GM19023 (cell line): ENCODE data around the gene CHERP.
"Not testable (repeated sequence)": the region's sequence is repeated elsewhere in the genome, so short reads cannot be mapped to it uniquely, and the experiment has no call there.

Source experiments
- ATAC-seq: cut with Tn5 transposase; IDR thresholded peaks from one replicate; pipeline ENCODE4 v1.9.1; 2021; ENCODE audit warnings: mild to moderate bottlenecking, moderate library complexity; ENCODE audit not compliant: unreplicated experiment

The CHERP gene

DNA sequence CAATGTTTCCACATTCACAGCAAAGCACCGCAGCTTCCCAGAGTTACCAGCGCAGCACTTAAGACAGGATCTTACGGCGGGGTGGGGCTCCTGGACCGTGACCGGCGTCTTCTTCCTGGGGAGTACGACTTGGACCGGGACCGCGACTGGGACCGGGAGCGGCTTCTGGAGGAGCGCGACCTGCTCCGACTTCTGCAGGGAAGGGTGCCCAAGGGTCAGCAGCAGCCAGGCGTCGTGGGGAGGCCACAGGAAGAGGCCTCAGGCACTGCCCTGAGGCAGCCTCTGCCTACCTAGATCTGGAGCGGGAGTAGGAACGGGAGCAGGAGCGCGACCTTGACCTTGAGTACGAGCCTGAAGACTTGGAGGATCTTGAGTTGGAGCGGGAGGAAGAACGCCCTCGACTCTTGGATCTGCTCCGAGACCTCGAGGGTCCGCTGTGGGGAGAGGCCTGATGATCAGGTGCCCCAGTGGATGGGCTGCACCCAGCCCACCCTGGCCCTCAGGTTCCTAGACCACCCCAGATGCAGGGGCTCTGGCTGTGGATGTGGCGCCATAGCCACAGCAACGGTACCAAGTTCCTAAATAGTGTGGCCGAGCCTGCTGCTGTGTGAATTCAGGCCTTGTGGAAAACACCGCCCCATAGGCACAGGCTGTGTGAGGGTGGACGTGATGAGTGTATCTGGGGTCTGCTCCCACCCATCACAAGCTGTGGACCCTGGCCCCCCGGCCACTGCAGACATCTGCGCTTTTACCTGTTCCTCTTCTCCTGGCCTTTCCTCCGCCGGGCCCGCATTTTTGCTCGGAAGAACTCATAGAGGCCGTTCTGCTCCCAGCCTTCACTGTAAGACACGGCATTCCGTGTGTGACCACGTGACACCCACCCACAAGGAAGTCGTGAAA lies 21.9 kb downstream of the CHERP start:
- ATAC-seq = no peak

DNA sequence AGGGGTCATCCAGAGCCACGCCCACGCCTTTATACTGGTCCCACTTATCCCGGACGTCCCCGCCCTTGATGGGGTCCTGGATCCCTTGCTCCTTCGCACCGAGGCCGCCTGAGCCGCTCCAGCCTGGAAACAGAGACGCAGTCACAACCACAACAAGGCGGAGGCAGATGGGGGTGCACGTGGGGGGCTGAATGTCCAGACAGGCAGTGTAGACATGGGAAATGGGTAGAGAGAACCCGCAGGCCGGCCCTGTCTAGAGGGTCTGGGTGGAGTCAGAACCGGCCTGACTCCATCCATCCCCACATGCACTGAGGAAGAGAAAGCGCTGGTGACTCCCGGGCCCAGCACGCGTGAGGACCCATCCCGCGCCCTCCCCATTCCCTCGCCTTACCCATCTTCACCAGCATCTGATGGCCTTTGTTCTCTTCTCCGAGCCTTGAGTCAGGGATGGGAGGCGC lies 23.0 kb downstream of the CHERP start:
- ATAC-seq = no peak

DNA sequence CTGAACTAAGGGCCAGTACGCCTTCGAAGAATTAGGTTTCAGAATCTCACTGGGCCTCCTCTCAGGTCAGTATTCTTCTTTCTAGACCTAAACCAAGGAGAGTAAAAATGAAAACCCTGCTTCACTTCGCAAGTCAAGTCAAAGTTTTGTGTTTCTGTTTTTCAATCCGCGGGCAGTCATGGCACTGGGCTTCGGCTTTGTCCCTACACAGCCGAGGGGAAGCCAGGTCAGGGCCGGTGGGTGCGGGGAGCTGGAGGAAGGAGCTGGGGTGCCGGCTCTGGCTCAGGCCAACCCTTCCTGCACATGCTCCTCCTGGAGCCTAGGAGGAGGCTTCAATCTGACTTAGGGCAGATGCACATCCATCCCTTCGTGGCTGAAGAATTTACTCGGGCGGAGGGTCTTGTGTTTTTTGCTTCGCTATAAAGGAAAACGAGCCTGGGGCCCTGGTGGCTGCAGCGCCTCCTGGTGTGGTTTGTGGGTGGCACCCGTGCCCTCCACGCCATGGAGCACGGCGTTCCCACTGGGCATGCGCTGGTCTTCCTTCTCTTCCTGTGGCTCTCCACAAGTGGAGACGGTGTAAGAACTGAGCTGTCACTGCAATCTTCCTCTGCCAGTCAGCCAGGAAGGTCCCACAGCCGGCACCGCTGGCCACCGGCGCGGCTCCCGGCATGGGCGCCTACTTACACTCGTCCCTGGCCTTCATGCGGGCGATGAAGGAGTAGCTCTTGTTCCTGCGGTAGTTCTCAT lies 23.6 kb downstream of the CHERP start:
- ATAC-seq = no peak

DNA sequence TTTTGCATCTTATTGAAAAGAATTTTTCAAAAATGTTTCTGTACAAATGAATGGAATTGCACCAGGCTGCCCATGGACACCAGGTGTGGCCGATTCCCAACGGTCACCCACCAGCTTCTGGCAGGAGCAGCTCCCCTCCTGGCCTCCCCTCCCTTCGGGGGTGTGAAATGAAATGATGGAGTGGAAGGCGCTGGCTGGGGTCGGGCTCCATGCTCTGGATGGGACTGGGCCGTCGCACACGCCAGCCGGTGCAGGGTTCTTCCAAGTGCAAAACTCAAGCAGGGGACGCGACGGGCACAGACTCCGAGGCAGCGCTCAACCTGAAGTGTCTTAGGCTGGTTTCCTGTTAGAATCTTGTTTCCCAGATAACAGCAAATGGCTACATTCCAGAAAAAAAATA lies 24.2 kb downstream of the CHERP start:
- ATAC-seq = no peak

DNA sequence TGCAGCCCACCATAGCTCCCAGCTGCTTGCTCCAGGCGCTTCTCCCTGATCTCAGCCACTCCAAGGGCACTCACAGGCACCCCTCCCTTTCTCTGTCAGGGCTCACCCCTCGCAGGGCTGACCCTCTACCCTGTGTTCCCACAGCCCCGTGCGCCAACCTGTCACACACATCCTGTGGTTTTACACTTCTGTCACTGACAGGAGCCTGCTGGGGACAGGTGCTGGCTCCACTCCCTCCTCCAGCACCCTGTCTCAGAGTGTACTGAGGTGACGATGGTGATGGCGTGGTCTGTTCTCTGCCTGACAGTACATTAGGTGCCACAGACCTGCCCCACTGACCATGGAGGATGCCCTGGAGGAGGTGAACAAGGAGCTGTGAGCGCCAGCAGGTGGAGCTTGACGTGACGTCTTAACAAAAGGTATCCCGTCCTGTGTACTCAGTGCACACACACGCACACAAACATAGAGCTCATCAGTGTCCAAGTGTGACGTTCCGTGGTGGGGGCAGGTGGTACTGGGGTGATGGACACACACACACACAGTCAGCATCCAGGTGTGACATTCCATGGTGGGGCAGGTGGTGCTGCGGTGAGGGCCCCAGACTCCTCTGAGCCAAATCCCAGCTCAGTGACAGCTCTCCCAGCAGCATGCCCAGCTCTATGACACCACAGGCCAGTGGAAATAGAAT lies 25.2 kb downstream of the CHERP start:
- ATAC-seq = no peak

DNA sequence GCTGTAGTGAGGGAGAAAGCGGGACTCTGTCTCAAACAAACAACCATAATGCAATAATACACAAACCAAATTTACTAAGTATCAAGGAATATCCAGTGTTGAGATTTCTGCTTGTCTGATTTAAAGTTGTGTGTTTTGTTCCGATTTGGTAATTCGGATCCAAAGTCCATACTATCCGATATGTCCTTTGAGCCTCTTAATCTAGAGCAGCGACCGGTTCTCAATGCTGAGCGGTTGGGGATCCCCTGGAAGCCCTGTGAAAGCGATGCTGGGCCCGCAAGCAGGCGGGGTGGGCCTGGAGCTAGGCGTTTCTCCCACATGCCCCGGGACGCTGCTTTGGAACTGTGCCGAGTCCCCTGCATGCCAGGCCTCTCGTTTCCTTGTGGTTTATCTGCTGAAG lies 25.9 kb downstream of the CHERP start:
- no peak for ATAC-seq

DNA sequence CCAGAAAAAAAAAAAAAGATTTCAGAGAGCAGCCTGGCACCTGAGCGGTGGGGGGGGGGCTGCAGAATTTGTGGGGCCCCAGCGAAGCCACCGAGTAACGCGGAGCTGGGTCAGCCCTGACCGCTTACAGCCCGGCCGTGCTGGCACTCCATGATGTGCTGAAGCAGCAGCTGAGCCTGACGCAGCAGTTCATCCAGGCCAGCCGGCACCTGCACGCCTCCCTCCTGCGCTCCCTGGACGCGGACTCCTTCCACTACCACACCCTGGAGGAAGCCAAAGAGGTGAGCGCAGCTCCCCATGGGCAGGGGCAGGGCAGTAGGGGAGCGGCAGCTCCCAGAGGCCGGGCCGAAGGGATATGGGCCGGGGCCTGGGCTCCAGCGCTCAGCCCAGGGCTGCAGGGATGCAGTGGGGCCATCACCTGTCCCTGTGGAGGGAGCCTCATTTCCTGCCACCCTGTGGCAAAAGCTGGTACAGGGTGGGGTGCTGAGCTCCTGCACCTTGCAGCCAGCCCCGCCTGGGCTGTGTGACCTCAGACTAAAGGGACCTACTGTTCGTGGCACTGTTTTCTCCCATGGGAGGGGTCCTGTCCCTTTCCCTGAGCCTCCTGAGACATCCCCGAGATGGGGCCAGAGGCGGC lies 27.7 kb downstream of the CHERP start:
- no peak for ATAC-seq

DNA sequence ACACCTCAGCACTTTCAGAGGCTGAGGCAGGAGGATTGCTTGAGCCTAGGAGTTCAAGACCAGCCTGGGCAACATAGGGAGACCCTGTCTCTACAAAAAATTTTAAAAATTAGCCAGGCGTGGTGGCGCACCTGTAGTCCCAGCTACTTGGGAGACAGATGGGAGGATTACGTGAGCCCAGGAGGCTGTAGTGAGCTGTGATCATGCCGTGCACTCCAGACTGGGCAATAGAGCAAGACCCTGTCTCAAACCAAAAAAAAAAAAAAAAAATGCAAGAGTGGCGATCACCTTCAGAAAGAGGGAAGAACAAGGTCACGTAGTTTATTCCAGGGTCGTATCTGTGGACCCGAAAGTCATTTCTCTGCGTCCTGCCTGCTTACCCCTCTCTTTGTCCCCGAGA lies 29.6 kb downstream of the CHERP start:
- not testable (repeated sequence) for ATAC-seq

DNA sequence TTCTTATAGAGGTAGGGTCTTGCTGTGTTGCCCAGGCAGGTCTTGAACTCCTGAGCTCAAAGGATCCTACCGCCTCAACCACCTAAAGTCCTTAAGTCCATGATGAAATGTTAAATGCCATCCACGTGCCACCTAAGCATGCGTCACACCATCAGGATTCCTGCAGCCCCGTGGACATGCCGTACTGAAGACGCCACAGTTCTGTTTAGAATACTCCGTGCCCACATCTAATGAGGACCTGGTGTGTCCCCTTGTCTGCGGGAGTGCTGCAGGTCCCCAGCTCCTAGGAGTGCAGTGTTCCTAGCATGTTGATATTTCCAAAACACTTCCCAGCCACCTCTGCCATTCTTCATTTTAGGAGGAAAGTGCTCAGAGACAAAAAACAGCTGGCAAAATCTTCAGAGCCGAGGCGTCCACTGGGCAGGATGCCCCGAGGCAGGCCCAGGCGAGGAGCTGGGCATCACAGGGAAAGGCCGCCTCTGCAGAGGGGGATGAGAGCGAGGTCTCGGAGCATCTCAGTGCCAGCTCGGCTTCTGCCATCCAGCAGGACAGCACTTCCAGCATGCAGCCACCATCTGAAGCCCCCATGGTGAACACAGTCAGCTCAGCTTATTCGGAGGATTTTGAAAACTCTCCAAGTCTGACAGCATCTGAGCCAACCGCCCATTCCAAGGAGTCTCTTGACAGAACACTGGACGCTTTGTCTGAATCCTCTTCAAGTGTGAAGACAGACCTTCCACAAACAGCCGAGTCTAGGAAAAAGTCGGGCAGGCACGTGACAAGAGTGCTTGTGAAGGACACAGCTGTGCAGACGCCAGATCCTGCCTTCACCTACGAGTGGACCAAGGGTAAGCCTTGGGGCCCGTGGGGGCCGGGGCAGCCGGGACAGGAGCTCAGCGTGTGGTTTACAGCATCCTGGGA lies 32.8 kb downstream of the CHERP start:
- no peak for ATAC-seq

DNA sequence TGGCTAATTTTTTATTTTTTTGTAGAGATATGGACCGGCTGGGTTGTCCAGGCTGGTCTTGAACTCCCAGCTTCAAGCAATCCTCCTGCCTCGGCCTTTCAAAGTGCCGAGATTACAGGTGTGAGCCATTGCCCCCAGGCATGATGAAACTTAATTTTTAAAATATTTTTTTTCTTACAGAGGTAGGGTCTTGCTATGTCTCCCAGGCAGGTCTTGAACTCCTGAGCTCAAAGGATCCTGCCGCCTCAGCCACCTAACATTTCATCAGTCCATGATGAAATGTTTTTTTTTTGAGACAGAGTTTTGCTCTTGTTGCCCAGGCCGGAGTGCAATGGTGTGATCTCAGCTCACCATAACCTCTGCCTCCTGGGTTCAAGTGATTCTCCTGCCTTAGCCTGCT lies 33.7 kb downstream of the CHERP start:
- no peak for ATAC-seq

DNA sequence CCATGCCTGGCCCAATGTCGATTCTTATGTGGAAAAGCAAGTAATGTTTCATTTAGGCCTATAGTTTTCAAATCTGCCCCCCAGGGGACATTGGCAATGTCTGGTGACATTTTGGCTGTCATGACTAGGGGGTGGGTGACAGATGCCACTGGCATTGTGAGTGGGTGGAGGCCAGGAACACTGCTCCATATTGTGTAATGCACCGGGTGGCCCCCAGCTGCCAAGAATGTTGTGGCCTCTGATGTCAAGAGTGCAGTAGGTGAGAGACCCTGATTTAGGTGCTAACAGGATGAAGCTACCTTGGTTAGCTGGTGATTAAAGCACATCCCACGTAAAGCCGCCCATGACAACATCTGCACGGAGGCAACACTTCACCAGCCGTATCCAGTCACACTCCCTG lies 35.3 kb downstream of the CHERP start:
- no peak for ATAC-seq

DNA sequence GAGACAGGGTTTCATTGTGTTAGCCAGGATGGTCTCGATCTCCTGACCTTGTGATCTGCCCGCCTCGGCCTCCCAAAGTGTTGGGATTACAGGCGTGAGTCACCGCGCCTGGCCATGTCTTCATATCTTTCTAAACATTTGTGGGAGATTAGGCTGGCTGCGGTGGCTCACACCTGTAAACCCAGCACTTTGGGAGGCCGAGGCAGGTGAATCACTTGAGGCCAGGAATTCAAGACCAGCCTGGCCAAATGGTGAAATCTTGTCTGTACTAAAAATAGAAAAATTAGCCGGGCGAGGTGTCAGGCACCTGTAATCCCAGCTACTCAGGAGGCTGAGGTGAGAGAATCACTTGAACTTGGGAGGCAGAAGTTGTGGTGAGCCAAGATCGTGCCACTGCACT lies 36.1 kb downstream of the CHERP start:
- ATAC-seq = not testable (repeated sequence)

DNA sequence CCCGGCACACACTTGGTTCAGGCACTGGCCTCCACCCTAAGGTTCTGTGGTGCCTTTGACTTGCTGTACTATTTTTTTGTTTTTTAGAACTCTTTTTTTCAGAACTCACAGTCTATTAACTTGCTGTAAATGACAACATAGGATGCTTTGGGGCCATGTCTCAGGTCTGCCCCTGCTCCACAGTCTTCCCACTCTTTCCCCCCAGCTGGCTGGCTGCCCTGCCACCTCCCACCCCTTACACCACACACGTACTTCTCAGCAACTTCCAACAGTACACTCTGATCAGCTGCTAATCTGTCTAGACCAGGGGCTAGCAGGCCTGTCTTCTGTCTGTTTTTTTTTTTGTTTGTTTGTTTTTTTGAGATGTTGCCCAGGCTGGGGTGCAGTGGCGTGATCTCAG lies 38.0 kb downstream of the CHERP start:
- no peak for ATAC-seq

DNA sequence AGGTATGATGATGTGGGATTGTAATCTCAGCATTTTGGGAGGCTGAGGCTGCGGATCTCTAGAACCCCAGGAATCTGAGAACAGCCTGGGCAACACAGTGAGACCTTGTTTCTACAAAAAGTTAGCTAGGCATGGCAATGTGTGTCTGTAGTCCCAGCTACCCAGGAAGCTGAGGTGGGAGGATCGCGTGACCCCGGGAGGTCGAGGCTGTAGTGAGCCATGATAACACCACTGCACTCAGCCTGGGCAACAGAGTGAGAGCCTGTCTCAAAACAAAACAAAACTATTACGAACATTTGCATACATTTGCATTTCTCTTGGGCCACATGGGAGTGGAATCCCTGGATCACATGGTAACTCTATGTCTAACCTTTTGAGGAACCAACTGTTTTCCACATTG lies 44.4 kb downstream of the CHERP start:
- ATAC-seq = no peak

DNA sequence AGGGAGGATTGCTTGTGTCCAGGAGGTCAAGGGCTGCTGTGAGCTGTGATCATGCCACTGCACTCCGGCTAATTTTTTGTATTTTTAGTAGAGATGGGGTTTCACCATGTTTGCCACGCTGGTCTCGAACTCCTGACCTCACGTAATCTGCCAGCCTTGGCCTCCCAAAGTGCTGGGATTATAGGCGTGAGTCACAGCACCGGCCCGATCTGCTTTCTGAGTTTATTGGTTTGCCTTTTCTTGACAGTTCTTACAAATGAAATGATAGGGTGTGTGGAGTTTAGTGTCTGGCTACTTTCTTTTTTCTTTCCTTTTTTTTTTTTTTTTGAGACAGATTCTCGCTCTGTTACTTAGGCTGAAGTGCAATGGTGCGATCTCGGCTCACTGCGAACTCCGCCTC lies 45.2 kb downstream of the CHERP start:
- ATAC-seq = no peak

DNA sequence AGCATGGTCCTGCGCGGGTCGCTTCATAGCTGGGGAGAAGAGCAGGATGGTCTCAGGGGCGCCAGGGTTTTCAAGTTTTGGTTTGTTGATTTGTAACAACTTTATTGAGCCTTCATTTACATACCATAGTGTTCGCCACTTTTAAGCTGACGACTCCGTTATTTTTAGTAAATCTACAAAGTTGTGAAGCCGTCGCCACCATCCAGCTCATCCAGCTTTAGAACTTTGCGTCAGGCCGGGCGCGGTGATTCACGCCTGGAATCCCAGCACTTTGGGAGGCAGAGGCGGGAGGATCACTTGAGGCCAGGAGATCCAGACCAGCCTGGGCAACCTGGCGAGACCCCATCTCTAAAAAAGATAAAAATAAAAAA lies 45.6 kb downstream of the CHERP start:
- no peak for ATAC-seq

DNA sequence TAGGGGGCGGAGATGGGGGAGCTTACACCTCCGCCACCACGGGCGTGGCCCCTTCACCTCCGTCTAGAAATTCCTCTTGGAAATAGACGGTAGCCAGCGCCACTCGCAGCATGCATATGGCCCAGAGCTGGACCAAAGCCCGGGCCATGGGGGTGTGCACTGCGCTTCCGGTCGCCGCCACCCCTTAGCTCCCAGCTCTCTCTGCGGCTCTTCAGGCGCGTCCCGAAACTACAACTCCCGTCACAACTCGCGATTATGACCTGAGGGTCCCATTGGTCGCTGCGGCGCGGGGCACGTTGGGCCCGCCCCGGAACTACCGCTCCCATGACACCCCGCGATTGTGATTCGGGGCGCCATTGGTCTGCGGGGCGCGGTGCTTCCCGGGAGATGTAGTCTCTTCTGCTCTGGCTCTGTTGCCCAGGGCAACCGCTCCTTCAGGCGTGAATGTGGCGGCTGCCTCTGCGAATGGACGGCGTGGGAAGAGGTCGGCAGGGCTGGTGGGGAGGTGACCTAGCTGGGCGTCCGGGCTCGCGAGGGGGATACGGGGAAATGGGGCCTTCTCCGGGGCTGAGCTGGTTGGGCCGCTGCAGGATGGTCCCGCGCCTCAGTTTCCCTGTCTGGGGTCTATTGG lies 46.1 kb downstream of the CHERP start, which contains the start of the genes C19orf44 and CALR3:
C19orf44 (plus strand) TSS at position 413 of the 631 bp plus-strand sequence. CDS start 4,399 bp downstream, outside the sequence.
CALR3 (minus strand) TSS at position 186 of the 631 bp plus-strand sequence; CDS start at position 148, 38 bp downstream.
- peak; percentile 97 for ATAC-seq

DNA sequence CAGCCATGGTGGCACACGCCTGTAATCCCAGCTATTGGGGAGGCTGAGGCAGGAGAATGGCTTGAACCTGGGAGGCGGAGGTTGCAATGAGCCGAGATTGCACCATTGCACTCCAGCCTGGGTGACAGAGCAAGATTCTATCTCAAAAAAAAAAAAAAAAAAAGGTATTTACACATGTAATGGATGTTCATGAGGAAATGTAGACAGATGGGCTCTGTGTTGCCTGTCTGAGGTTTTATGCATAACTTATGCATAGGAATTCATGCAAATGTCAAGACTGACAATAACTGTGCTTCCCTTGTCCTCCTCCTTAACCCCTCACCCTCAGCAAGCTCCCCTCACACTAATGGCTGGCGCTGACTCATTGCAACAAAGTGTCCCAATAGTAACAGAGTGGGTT lies 55.8 kb downstream of the CHERP start:
- not testable (repeated sequence) for ATAC-seq

DNA sequence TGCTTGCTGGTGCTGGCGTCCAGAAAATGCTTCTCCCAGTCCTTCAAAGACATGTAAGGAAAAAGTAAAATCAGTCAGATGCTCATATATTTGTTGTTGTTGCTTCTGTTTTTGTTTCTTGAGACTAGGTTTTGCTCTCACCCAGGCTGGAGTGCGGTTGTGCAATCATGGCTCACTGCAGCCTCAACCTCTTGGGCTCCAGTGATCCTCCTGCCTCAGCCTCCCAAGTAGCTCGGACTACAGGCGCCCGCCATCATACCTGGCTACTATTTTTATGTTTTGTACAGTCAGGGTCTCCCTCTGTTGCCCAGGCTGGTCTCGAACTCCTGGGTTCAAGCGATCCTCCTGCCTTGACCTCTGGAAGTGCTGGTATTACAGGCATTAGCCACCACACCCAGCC lies 59.5 kb downstream of the CHERP start:
- no peak for ATAC-seq
